Astrocyte (in vitro differentiated cells and primary cell): Measurements from ENCODE around the gene KLHL24. TPM values are rescaled to one million over a fixed set of nuclear protein-coding genes. Genes with fewer than 3 reads are reported as not detected.

Source experiments
- DNase-seq: peaks from one replicate; pipeline ENCODE4 v3.0.0-alpha.2; 2010; ENCODE audit warnings: low read depth
- FAIRE-seq: peaks from 2 replicates; lab custom pipeline; 2011; peaks lifted over from hg19 to GRCh38; lab: Jason Lieb, UNC
- H2AFZ ChIP-seq: 2 replicates; pipeline ENCODE4 v1.6.0; 2012; ENCODE audit warnings: low read depth, low read length, inconsistent platforms
- H3K27ac ChIP-seq: 2 replicates; pipeline ENCODE4 v1.5.1; 2011; ENCODE audit warnings: low read depth, low read length, inconsistent platforms
- H3K27me3 ChIP-seq: 2 replicates; pipeline ENCODE4 v1.6.0; 2011; ENCODE audit warnings: low read length, inconsistent platforms; ENCODE audit not compliant: insufficient read depth
- H3K36me3 ChIP-seq: 2 replicates; pipeline ENCODE4 v1.5.1; 2011; ENCODE audit warnings: low read length, inconsistent platforms; ENCODE audit not compliant: insufficient read depth
- H3K4me1 ChIP-seq: 2 replicates; pipeline ENCODE4 v1.5.1; 2011; ENCODE audit warnings: low read length, inconsistent platforms; ENCODE audit not compliant: insufficient read depth
- H3K4me2 ChIP-seq: 2 replicates; pipeline ENCODE4 v1.6.0; 2012; ENCODE audit warnings: low read length, inconsistent platforms
- H3K4me3 ChIP-seq: 2 replicates; pipeline ENCODE4 v1.5.1; 2011; ENCODE audit warnings: low read depth, mild to moderate bottlenecking, low read length, inconsistent platforms; ENCODE audit not compliant: insufficient read depth
- H3K79me2 ChIP-seq: 2 replicates; pipeline ENCODE4 v1.6.0; 2012; ENCODE audit warnings: mild to moderate bottlenecking, low read length, inconsistent platforms; ENCODE audit not compliant: insufficient read depth
- H3K9ac ChIP-seq: 2 replicates; pipeline ENCODE4 v1.6.0; 2012; ENCODE audit warnings: mild to moderate bottlenecking, low read length, inconsistent platforms
- H3K9me3 ChIP-seq: 2 replicates; pipeline ENCODE4 v1.5.1; 2012; ENCODE audit warnings: low read depth, mild to moderate bottlenecking, low read length, inconsistent platforms; ENCODE audit not compliant: insufficient read depth
- H4K20me1 ChIP-seq: 2 replicates; pipeline ENCODE4 v1.6.0; 2012; ENCODE audit warnings: low read length, inconsistent platforms; ENCODE audit not compliant: insufficient read depth
- H3K27ac Mint-ChIP-seq: one replicate; pipeline ENCODE4 v1.8.0; 2021; ENCODE audit warnings: mild to moderate bottlenecking, mixed read lengths; ENCODE audit not compliant: unreplicated experiment
- H3K27me3 Mint-ChIP-seq: one replicate; pipeline ENCODE4 v1.8.0; 2021; ENCODE audit warnings: low read depth, mixed read lengths; ENCODE audit not compliant: unreplicated experiment
- H3K36me3 Mint-ChIP-seq: one replicate; pipeline ENCODE4 v1.8.0; 2021; ENCODE audit warnings: low read depth, mixed read lengths; ENCODE audit not compliant: unreplicated experiment
- H3K4me1 Mint-ChIP-seq: one replicate; pipeline ENCODE4 v1.8.0; 2021; ENCODE audit warnings: low read depth, mixed read lengths; ENCODE audit not compliant: unreplicated experiment
- H3K4me3 Mint-ChIP-seq: one replicate; pipeline ENCODE4 v1.8.0; 2021; ENCODE audit warnings: mild to moderate bottlenecking, moderate library complexity, mixed read lengths; ENCODE audit not compliant: unreplicated experiment
- H3K9me3 Mint-ChIP-seq: one replicate; pipeline ENCODE4 v1.8.0; 2021; ENCODE audit warnings: mild to moderate bottlenecking, mixed read lengths; ENCODE audit not compliant: unreplicated experiment
- EZH2 ChIP-seq: IDR thresholded peaks from 2 replicates; pipeline ENCODE4 v1.6.1; 2012; ENCODE audit warnings: mild to moderate bottlenecking, low read length, inconsistent platforms; ENCODE audit not compliant: insufficient read depth
- total RNA-seq: library from RNA; stranded (reverse); gene quantifications from 2 replicates; pipeline ENCODE4 v1.2.1, GENCODE V29; 2021
- TF ChIP-seq, protein P1 (sequence below): IDR thresholded peaks from 2 replicates; pipeline ENCODE4 v1.5.1; 2011; ENCODE audit warnings: low read depth, mild to moderate bottlenecking, inconsistent platforms, low read length, moderate library complexity; ENCODE audit not compliant: insufficient read depth

Gene KLHL24
- total RNA-seq, 1 donor from 2014 or later = 38.7 TPM

DNA sequence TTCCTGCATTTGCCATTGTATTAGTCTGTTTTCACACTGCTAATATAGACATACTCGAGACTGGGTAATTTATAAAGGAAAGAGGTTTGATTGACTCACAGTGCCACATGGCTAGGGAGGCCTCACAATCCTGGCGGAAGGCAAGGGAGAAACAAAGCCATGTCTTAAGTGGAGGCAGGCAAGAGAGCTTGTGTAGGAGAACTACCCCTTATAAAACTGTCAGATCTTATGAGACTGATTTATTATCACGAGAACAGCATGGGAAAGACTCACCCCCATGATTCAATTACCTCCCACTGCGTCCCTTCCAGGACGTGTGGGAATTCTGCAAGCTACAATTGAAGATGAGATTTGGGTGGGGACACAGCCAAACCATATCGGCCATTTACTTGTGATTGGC lies 90.0 kb downstream of the KLHL24 start:
- Mint-ChIP-seq H3K27ac (peak overlapping the region; percentile 38), H3K4me1 (peaks cover 5% of the 10 kb centered on the region), H3K27me3 (no peaks in the 10 kb centered on the region), H3K4me3 (no peak overlapping the region), H3K36me3 (peaks cover 34% of the 10 kb centered on the region), H3K9me3 (no peaks in the 10 kb centered on the region)
- H3K4me3 ChIP-seq = no peak overlapping the region
- H3K4me1 ChIP-seq = no peaks in the 10 kb centered on the region
- no peaks in the 10 kb centered on the region for H3K27me3 ChIP-seq
- TF ChIP-seq, protein P1, sequence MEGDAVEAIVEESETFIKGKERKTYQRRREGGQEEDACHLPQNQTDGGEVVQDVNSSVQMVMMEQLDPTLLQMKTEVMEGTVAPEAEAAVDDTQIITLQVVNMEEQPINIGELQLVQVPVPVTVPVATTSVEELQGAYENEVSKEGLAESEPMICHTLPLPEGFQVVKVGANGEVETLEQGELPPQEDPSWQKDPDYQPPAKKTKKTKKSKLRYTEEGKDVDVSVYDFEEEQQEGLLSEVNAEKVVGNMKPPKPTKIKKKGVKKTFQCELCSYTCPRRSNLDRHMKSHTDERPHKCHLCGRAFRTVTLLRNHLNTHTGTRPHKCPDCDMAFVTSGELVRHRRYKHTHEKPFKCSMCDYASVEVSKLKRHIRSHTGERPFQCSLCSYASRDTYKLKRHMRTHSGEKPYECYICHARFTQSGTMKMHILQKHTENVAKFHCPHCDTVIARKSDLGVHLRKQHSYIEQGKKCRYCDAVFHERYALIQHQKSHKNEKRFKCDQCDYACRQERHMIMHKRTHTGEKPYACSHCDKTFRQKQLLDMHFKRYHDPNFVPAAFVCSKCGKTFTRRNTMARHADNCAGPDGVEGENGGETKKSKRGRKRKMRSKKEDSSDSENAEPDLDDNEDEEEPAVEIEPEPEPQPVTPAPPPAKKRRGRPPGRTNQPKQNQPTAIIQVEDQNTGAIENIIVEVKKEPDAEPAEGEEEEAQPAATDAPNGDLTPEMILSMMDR = no peak
- no peak for TF ChIP-seq EZH2
- no peak overlapping the region for H3K27ac ChIP-seq
- H3K36me3 ChIP-seq = peaks cover 60% of the 10 kb centered on the region
- H2AFZ ChIP-seq = no peak overlapping the region
- H4K20me1 ChIP-seq = peaks cover 8% of the 10 kb centered on the region
- FAIRE-seq = no peak
- H3K9ac ChIP-seq = no peak overlapping the region
- H3K79me2 ChIP-seq = peaks cover 11% of the 10 kb centered on the region
- H3K9me3 ChIP-seq = no peaks in the 10 kb centered on the region
- no peak overlapping the region for H3K4me2 ChIP-seq
- DNase-seq = no peak

DNA sequence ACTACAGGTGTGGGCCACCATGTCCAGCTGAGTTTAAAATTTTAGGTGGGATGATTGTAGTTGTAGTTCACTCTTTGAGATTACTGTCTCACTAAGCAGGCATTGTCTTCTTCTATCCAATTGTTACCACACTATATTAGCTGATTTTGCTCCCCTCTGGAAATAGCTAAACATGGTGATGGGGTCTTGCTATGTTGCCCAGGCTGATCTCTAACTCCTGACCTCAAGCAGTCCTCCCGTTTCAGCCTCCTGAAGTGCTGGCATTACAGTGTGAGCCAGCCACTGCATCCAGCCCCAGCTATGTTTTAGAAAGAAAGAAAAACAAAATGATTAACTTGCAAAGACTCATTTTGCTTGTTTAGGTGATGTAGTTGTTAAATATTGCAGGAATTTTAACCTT lies 92.8 kb downstream of the KLHL24 start:
- H3K36me3 Mint-ChIP-seq = peaks cover 22% of the 10 kb centered on the region
- no peak for TF ChIP-seq EZH2
- TF ChIP-seq, protein P1 = no peak

DNA sequence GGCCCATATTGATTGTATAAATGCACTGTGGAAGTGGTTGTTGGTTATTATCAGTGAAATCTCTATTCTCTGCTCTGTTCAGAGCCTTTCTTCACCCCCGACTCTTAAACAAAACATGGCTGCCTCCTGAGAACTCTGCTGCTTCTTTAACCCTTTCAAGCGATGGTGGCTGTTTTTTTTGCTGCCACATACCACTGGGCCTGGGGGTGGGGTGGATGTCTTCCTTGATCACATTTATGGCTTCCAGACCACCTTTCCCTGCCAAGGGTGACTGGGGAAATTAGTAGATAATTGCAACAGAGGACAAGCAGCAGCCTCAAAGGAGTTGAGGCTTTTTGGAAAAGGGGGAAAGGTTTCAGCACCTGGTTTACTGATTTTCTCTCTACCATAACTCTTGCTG lies 94.9 kb downstream of the KLHL24 start:
- Histone ChIP-seq H3K4me1 (peaks cover 7% of the 10 kb centered on the region), H3K27ac (no peak overlapping the region)
- no peak overlapping the region for H3K4me3 Mint-ChIP-seq

More for the DNA sequence above, 92.8 kb downstream of the KLHL24 start:
- no peaks in the 10 kb centered on the region for H3K9me3 Mint-ChIP-seq
- Histone ChIP-seq H3K9ac (no peak overlapping the region), H2AFZ (no peak overlapping the region), H3K36me3 (peaks cover 53% of the 10 kb centered on the region), H4K20me1 (peaks cover 7% of the 10 kb centered on the region), H3K79me2 (peaks cover 11% of the 10 kb centered on the region), H3K4me3 (no peak overlapping the region), H3K9me3 (no peaks in the 10 kb centered on the region), H3K4me2 (no peak overlapping the region), H3K27me3 (no peaks in the 10 kb centered on the region), H3K27ac (no peak overlapping the region), H3K4me1 (no peaks in the 10 kb centered on the region)
- no peak overlapping the region for H3K4me3 Mint-ChIP-seq
- FAIRE-seq (no peak), DNase-seq (no peak)
- no peak overlapping the region for H3K27ac Mint-ChIP-seq
- H3K27me3 Mint-ChIP-seq = no peaks in the 10 kb centered on the region
- H3K4me1 Mint-ChIP-seq = no peaks in the 10 kb centered on the region

More for the DNA sequence above, 94.9 kb downstream of the KLHL24 start:
- Mint-ChIP-seq H3K27ac (no peak overlapping the region), H3K9me3 (no peaks in the 10 kb centered on the region), H3K36me3 (peaks cover 30% of the 10 kb centered on the region), H3K27me3 (no peaks in the 10 kb centered on the region), H3K4me1 (peaks cover 14% of the 10 kb centered on the region)
- no peak overlapping the region for H3K4me3 ChIP-seq
- H4K20me1 ChIP-seq = peaks cover 15% of the 10 kb centered on the region
- H3K36me3 ChIP-seq = peaks cover 44% of the 10 kb centered on the region
- no peak overlapping the region for H2AFZ ChIP-seq
- no peak overlapping the region for H3K4me2 ChIP-seq
- TF ChIP-seq, protein P1 = no peak
- TF ChIP-seq EZH2 = no peak
- no peaks in the 10 kb centered on the region for H3K9me3 ChIP-seq
- no peak for FAIRE-seq
- peaks cover 22% of the 10 kb centered on the region for H3K79me2 ChIP-seq
- no peak for DNase-seq
- no peak overlapping the region for H3K9ac ChIP-seq
- no peaks in the 10 kb centered on the region for H3K27me3 ChIP-seq
